Ovary (tissue), 9 donors: ENCODE measurements around the gene MAT2B. TPM values are rescaled to one million over a fixed set of nuclear protein-coding genes. Genes with fewer than 3 reads are reported as not detected.

ENCODE experiments used
- DNase-seq, 5 donors: peaks; one replicate each; pipeline ENCODE4 v3.0.0-alpha.2; 2019 to 2020
- H3K27ac ChIP-seq, 2 donors: fragments of 200-600 bp; one replicate each; pipeline versions ENCODE4 v1.5.1 to v1.8.0; 2019 to 2022
- H3K27me3 ChIP-seq: fragments of 200-600 bp; one replicate; pipeline ENCODE4 v1.8.0; 2022
- H3K36me3 ChIP-seq: fragments of 200-600 bp; sonication (generic); one replicate; pipeline ENCODE4 v1.5.1; 2019
- H3K4me1 ChIP-seq: one replicate; pipeline ENCODE4 v1.8.1; 2013; ENCODE audit warnings: mild to moderate bottlenecking, moderate library complexity; ENCODE audit not compliant: insufficient read depth
- H3K4me3 ChIP-seq: fragments of 200-600 bp; sonication (generic); one replicate; pipeline ENCODE4 v1.5.1; 2017
- H3K9me3 ChIP-seq, 2 donors: fragments of 200-600 bp in 1 of 2; sonication (generic) in 1 of 2; one replicate each; pipeline versions ENCODE4 v1.5.1 to v1.8.1; 2013 to 2019; ENCODE audit warnings: mild to moderate bottlenecking in 1 of 2, moderate library complexity in 1 of 2
- EP300 ChIP-seq: sonication (generic); formaldehyde crosslinking; IDR thresholded peaks from one replicate; pipeline ENCODE4 v1.6.1; 2017; ENCODE audit warnings: antibody characterized with exemption
- POLR2A ChIP-seq: fragments of 450-650 bp; IDR thresholded peaks from one replicate; pipeline ENCODE4 v1.6.1; 2017; ENCODE audit warnings: antibody characterized with exemption, mild to moderate bottlenecking, moderate library complexity
- WGBS, 3 donors: extraction: QIAGEN DNeasy Blood & Tissue Kit in 1 of 3; methylation state at CpG; one replicate each; pipeline versions ENCODE4 v1.1.5 to v1.1.7; 2013 to 2017; 5-methylcytosine and 5-hydroxymethylcytosine counted together
- intact Hi-C, 4 donors: fragments of 100-400 bp; cut with DNase I; formaldehyde crosslinking; loops; one replicate each; pipeline versions ENCODE4 v1.11.0 to v1.15.1; 2022 to 2023
- polyA plus RNA-seq, 2 donors: library from polyadenylated mRNA; stranded (reverse); fragments of 200-250 nt in 1 of 2; fragments of 350-450 nt in 1 of 2; fragmentation: Illumina TruSeq in 1 of 2; extraction: RNeasy Lipid Tissue Mini Kit (QIAGEN cat#74804) in 1 of 2; gene quantifications; one replicate each; pipeline ENCODE4 v1.2.3, GENCODE V29; 2013 to 2014
- total RNA-seq, 7 donors: library from RNA; depleted of rRNA in 2 of 7; stranded (reverse); fragments of >200 nt in 2 of 7; fragmentation: NEBNext Ultra II Directional in 3 of 7; extraction: Animal tissue kit (Norgen Biotek cat#: 25700) in 3 of 7; gene quantifications; one replicate each; pipeline versions ENCODE4 v1.1.0 to v1.2.4, GENCODE V29; 2016 to 2023
- TF ChIP-seq, protein P1 (sequence below), 3 donors: fragments of 450-650 bp in 2 of 3; fragments of 200-600 bp in 1 of 3; IDR thresholded peaks; one replicate each; pipeline versions ENCODE4 v1.5.1 to v1.8.0; 2016 to 2022; ENCODE audit warnings: antibody characterized with exemption in 3 of 3, mild to moderate bottlenecking in 1 of 3
- donor health status: DM: no; HTN: no; CAD: no; lungs with moderate emphysema.
- donor health status: DM: no; HTN: no; CAD: no.
- donor health status: Bipolar disorder and iron deficiency.
- donor health status: DM: yes; HTN: yes; CAD: no.
- donor health status: DM: no; HTN: no; CAD: no.
- donor health status: DM: yes; HTN: yes; CAD: no.

Gene MAT2B
- total and polyA plus RNA-seq, 9 donors: 46.6 to 83.0 (median 57.1) TPM

DNA sequence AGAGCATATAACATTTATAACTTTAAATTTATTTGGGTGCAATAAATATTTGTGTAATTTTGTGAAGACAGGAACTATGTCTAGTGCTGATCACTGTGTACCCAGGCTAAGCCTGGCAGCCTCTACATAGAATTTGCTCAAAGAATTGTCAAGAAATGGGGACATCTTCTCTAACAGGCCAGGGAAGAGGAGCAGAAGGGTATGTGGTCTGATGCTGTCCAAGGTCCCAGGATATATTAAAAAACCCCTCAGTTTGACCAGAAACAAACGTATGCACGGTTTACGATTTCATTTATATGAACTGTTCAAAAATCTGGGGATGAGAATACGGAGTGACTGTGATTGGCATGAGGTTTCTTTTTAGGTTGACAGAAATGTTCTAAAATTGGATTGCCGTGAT, 55.9 kb downstream of the MAT2B start:
- intact Hi-C loops: loop anchor here in 1 of 4 donors (10.0 kb wide), 1 partner anchor 943 kb away; no protein-coding TSS in a partner anchor
- Histone ChIP-seq H3K4me1 (peaks cover 2% of the 10 kb centered on the region), H3K9me3 (no peaks in the 10 kb centered on the region), H3K36me3 (no peaks in the 10 kb centered on the region), H3K4me3 (no peak overlapping the region), H3K27me3 (no peaks in the 10 kb centered on the region), H3K27ac (no peak overlapping the region)
- DNase-seq: no peak
- WGBS, 3 donors: 81 to 92% (median 85%) methylated on average over 5 of the region's 5 CpGs
- TF ChIP-seq POLR2A (no peak), EP300 (no peak)
- TF ChIP-seq, protein P1, sequence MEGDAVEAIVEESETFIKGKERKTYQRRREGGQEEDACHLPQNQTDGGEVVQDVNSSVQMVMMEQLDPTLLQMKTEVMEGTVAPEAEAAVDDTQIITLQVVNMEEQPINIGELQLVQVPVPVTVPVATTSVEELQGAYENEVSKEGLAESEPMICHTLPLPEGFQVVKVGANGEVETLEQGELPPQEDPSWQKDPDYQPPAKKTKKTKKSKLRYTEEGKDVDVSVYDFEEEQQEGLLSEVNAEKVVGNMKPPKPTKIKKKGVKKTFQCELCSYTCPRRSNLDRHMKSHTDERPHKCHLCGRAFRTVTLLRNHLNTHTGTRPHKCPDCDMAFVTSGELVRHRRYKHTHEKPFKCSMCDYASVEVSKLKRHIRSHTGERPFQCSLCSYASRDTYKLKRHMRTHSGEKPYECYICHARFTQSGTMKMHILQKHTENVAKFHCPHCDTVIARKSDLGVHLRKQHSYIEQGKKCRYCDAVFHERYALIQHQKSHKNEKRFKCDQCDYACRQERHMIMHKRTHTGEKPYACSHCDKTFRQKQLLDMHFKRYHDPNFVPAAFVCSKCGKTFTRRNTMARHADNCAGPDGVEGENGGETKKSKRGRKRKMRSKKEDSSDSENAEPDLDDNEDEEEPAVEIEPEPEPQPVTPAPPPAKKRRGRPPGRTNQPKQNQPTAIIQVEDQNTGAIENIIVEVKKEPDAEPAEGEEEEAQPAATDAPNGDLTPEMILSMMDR (IDR thresholded peaks at IDR 0.05): no peak

DNA sequence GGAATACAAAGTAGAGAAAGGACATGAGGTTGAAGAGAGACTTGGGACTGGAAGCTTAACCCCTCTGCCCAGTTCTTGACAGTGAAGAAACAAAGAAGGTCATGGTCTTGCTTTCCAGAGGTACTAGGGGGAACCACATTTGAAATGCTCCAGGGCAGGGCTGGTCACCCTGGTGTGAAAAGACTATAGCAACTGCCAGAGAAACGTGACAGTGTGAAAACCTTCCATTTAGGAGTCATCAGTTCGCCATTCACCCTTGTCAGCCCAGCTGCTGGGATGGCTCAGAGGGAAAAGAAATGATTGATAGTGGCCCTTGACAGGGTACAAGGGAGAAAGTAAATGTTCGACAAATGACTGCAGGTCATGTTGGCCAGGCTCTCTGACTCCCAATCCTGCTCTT, 56.7 kb downstream of the MAT2B start:
- WGBS, 3 donors: 81 to 84% (median 83%) methylated on average over 3 of the region's 3 CpGs
- TF ChIP-seq, protein P1 (IDR thresholded peaks at IDR 0.05): no peak
- no peak for TF ChIP-seq EP300
- no peak for TF ChIP-seq POLR2A
- intact Hi-C loops: loop anchor here in 1 of 4 donors (10.0 kb wide), 1 partner anchor 943 kb away; no protein-coding TSS in a partner anchor
- DNase-seq: no peak
- H3K9me3 ChIP-seq: no peaks in the 10 kb centered on the region
- no peak overlapping the region for H3K27ac ChIP-seq
- H3K36me3 ChIP-seq: no peaks in the 10 kb centered on the region
- H3K27me3 ChIP-seq: no peaks in the 10 kb centered on the region
- peaks cover 4% of the 10 kb centered on the region for H3K4me1 ChIP-seq
- H3K4me3 ChIP-seq: no peak overlapping the region

DNA sequence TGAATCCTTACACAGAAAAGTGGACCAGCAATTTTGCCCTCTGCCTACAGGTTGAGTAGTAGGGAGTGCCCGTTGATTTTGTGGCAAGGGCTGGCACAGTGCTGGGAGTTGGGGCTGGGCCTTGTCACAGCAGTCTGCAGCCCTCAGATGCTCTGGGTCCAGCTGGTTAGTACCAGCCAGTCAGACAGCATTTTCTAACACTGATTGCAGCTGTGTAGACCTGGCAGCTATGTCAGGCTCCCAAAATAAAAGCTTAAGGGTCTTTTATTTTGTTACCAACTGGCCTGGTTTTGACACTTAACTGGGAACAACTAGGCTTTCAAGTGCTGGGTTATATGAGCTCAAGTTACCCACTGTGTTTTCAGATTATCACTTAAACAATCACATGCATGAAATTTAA, 57.7 kb downstream of the MAT2B start:
- 33 to 67% (median 47%) methylated on average over 1 of the region's 1 CpG for WGBS, 3 donors
- no peak overlapping the region for H3K27ac ChIP-seq
- TF ChIP-seq, protein P1 (IDR thresholded peaks at IDR 0.05): no peak
- H3K9me3 ChIP-seq: no peaks in the 10 kb centered on the region
- DNase-seq: no peak
- intact Hi-C loops: loop anchor here in 1 of 4 donors (10.0 kb wide), 1 partner anchor 942 kb away; no protein-coding TSS in a partner anchor
- no peaks in the 10 kb centered on the region for H3K36me3 ChIP-seq
- no peak overlapping the region for H3K4me3 ChIP-seq
- peaks cover 4% of the 10 kb centered on the region for H3K4me1 ChIP-seq
- H3K27me3 ChIP-seq: no peaks in the 10 kb centered on the region

DNA sequence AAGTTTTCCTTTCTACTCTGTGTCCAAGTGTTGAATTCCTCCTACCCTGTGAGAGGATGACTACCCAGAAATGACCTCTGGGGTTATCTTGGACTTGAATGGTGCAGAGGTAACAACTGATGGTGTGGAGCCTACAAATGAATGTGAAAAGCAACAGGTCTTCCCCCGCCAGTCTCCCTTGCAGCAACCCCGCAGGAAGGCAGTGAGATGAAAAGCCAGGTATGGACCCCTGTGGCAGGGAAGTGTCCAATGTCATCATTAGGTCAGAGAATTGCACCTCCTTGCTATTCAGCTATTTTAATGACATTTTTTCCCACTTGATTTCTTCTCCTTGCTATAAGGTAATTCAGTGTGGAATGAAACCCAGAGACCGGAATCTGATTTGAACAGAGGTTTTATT, 58.5 kb downstream of the MAT2B start:
- no peak overlapping the region for H3K4me3 ChIP-seq
- no peaks in the 10 kb centered on the region for H3K36me3 ChIP-seq
- no peak for DNase-seq
- no peaks in the 10 kb centered on the region for H3K9me3 ChIP-seq
- peaks cover 4% of the 10 kb centered on the region for H3K4me1 ChIP-seq
- intact Hi-C loops: loop anchor here in 1 of 4 donors (10.0 kb wide), 1 partner anchor 941 kb away; no protein-coding TSS in a partner anchor
- H3K27me3 ChIP-seq: no peaks in the 10 kb centered on the region
- WGBS, 3 donors: 78 to 90% (median 78%) methylated on average over 3 of the region's 3 CpGs
- TF ChIP-seq, protein P1 (IDR thresholded peaks at IDR 0.05): no peak
- TF ChIP-seq POLR2A: no peak
- no peak for TF ChIP-seq EP300
- no peak overlapping the region for H3K27ac ChIP-seq
